H1 (cell line): ENCODE data around the gene ARMH4. TPM values are rescaled to one million over a fixed set of nuclear protein-coding genes. Genes with fewer than 3 reads are reported as not detected.

Experiments used
- BACH1 ChIP-seq: IDR thresholded peaks from 2 replicates; pipeline ENCODE4 v1.6.1; 2012; ENCODE audit warnings: low read length, improper control_type of control experiment
- BCL11A ChIP-seq, 2 experiments: IDR thresholded peaks; one replicate each; pipeline ENCODE4 v1.6.1; 2011; ENCODE audit warnings: low read depth in 2 of 2, low read length in 2 of 2, mild to moderate bottlenecking in 2 of 2
- CEBPB ChIP-seq: IDR thresholded peaks from 2 replicates; pipeline ENCODE4 v1.6.1; 2012; ENCODE audit warnings: low read depth, low read length
- CHD1 ChIP-seq: IDR thresholded peaks from 2 replicates; pipeline ENCODE4 v1.6.1; 2012; ENCODE audit warnings: low read depth, low read length, improper control_type of control experiment
- CHD7 ChIP-seq: fragments of 300-600 bp; sonication (generic); IDR thresholded peaks from 2 replicates; pipeline ENCODE4 v1.7.1; 2012; ENCODE audit warnings: low read length, moderate library complexity, mild to moderate bottlenecking, inconsistent platforms; ENCODE audit not compliant: insufficient replicate concordance
- KDM5A ChIP-seq: fragments of 200-600 bp; IDR thresholded peaks from 2 replicates; pipeline ENCODE4 v1.7.1; 2012; ENCODE audit warnings: mild to moderate bottlenecking, low read length, inconsistent platforms, mixed read lengths
- RAD21 ChIP-seq, 2 experiments: IDR thresholded peaks in 1 of 2; conservative IDR thresholded peaks in 1 of 2; 2 replicates each; pipeline ENCODE4 v1.6.1; 2011; ENCODE audit warnings: low read depth in 2 of 2, low read length in 2 of 2, improper control_type of control experiment in 1 of 2, inconsistent platforms in 1 of 2, mild to moderate bottlenecking in 1 of 2, moderate library complexity in 1 of 2
- RBBP5 ChIP-seq: IDR thresholded peaks from 2 replicates; pipeline ENCODE4 v1.7.1; 2012; ENCODE audit warnings: low read depth, mild to moderate bottlenecking, inconsistent platforms, low read length, moderate library complexity, borderline replicate concordance
- SP1 ChIP-seq: IDR thresholded peaks from 2 replicates; pipeline ENCODE4 v1.6.1; 2011; ENCODE audit warnings: low read depth, low read length
- TCF12 ChIP-seq: IDR thresholded peaks from 2 replicates; pipeline ENCODE4 v1.6.1; 2011; ENCODE audit warnings: low read depth, mild to moderate bottlenecking, low read length
- TEAD4 ChIP-seq: IDR thresholded peaks from 2 replicates; pipeline ENCODE4 v1.6.1; 2012; ENCODE audit warnings: low read depth, low read length, inconsistent platforms, mixed read lengths
- polyA plus RNA-seq, 7 experiments: library from polyadenylated mRNA; depleted of rRNA in 3 of 7; stranded (reverse) in 5 of 7; unstranded in 2 of 7; fragments of >200 nt in 5 of 7; fragments of 200-250 nt in 2 of 7; gene quantifications; 1 replicate in 5 of 7; 2 replicates in 1 of 7; 4 replicates in 1 of 7; pipeline versions ENCODE4 v1.2.1 to v1.2.3, GENCODE V29; 2011 to 2013; ENCODE audit warnings: missing spikeins in 2 of 7, mixed read lengths in 2 of 7
- total RNA-seq: library from RNA; stranded (reverse); fragmentation: NEBNext Ultra II Directional; extraction: Animal tissue kit (Norgen Biotek cat#: 25700); gene quantifications from 2 replicates; pipeline ENCODE4 v1.2.1, GENCODE V29; 2021

Gene ARMH4
- total and polyA plus RNA-seq, 2 of the 8 experiments (the other 6 are each of a cell fraction or from before 2014, with no cell fraction given) = 7.1 to 25.4 TPM

DNA sequence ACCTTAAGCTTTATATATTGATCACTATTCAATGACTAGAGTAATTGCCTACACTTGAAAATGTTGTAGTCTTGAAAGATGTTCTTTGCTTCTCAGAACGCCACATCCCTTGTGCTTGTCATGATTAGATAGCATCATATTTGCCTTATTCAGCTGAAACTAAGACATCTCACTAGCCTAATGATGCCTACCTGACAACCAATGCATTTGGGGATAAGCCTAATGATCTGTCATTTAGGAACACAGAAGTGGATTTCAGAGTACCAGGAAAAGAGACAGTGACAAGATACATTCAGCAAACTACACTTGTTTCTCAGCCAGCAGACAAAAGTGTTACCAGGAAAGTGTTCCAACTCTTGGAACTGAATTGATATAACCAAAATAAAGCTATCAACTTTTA lies 83.7 kb downstream of the ARMH4 start (continued):
- TF ChIP-seq CHD7 (no peak), TCF12 (no peak), BACH1 (no peak), CHD1 (no peak), RBBP5 (no peak), KDM5A (no peak), SP1 (no peak), CEBPB (no peak), TEAD4 (no peak), RAD21 (IDR thresholded peaks at IDR 0.05 in 1 of 2, conservative IDR thresholded peaks at IDR 0.05 in 1 of 2; ENCODE audit: low read depth in 2 of 2, low read length in 2 of 2) (no peak), BCL11A (IDR thresholded peaks at IDR 0.05; ENCODE audit: low read depth in 2 of 2, low read length in 2 of 2) (no peak)
